GM18873 (cell line): ENCODE data around the gene EVX1.

Experiments
- ATAC-seq: cut with Tn5 transposase; IDR thresholded peaks from one replicate; pipeline ENCODE4 v1.9.1; 2021; ENCODE audit warnings: mild to moderate bottlenecking, moderate library complexity, moderate number of reproducible peaks; ENCODE audit not compliant: unreplicated experiment, low FRiP score

Gene EVX1

GRCh38 chr7:27204851-27205322 is 37.7 kb upstream of the EVX1 start:
- no peak for ATAC-seq

- ATAC-seq: no peak
Measured at GRCh38 chr7:27205325-27206280, 37.0 kb upstream of the EVX1 start.

GRCh38 chr7:27207348-27207985 is 35.1 kb upstream of the EVX1 start:
- no peak for ATAC-seq

GRCh38 chr7:27208998-27209397 is 33.6 kb upstream of the EVX1 start:
- ATAC-seq: no peak

GRCh38 chr7:27209933-27210440 is 32.6 kb upstream of the EVX1 start:
- no peak for ATAC-seq

- ATAC-seq: no peak
Measured at GRCh38 chr7:27210441-27211083, 32.0 kb upstream of the EVX1 start.

GRCh38 chr7:27211084-27211446 is 31.5 kb upstream of the EVX1 start:
- no peak for ATAC-seq

GRCh38 chr7:27211764-27212204 is 30.8 kb upstream of the EVX1 start:
- ATAC-seq: no peak

GRCh38 chr7:27212497-27213432 is 29.8 kb upstream of the EVX1 start:
- no peak for ATAC-seq

- no peak for ATAC-seq
Measured at GRCh38 chr7:27213433-27214238, 29.0 kb upstream of the EVX1 start.

GRCh38 chr7:27214239-27214950 is 28.2 kb upstream of the EVX1 start:
- ATAC-seq: no peak

GRCh38 chr7:27215356-27215755 is 27.2 kb upstream of the EVX1 start:
- no peak for ATAC-seq

- no peak for ATAC-seq
Measured at GRCh38 chr7:27217951-27218350, 24.7 kb upstream of the EVX1 start.

- no peak for ATAC-seq
Measured at GRCh38 chr7:27219821-27220220, 22.8 kb upstream of the EVX1 start.

GRCh38 chr7:27220440-27220955 is 22.1 kb upstream of the EVX1 start:
- no peak for ATAC-seq

GRCh38 chr7:27221201-27221797 is 21.3 kb upstream of the EVX1 start:
- no peak for ATAC-seq

- no peak for ATAC-seq
Measured at GRCh38 chr7:27223941-27224575, 18.5 kb upstream of the EVX1 start.
